GM21786 (cell line): ENCODE results near the gene CCNK.

Source experiments
- ATAC-seq: cut with Tn5 transposase; IDR thresholded peaks from one replicate; pipeline ENCODE4 v1.9.1; 2021; ENCODE audit not compliant: unreplicated experiment

Gene CCNK

DNA sequence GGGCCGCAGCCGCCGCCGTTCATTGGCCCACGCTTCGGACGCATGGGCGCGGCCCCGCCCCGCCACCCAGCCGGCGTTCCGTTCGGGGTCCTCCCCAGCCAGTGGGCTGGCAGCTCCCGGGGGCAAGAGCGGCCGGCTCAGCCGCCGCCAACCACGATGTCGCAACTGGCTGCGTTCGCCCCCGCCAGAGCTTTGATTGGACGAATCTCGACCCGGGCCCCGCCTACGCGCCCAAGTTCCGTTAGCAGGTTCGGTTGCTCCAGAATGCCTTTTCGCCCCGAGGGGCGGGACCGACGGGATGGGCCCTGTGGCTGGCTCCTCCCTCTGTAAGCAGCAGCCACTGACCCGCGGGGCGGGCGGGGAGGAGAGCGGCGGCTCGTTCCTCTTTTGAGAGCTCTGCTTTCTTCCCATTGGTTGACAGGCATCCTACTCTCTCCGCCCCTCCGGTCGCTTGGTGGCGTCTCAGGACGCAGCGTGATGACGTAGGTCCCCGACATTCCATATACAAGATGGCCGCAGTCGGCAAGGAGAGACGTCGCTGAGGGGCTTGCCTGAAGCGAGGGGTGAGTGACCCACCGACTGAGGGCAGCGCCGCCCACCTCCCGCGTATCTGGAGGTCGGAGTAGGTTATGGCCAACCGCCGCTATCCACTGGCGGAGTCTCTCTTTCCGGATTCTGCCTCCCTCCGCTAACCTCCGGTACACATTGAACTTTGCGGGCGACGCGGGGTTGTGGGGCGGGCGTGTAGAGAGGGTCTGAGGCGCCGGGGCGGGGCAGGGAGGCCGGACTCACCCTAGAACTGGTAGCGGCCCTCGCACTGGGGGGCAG lies at the start of gene CCNK:
CCNK (plus strand) TSS at position 493 of the 828 bp plus-strand sequence. CDS start 11,269 bp downstream, outside the sequence.
- peak; percentile 87 for ATAC-seq

DNA sequence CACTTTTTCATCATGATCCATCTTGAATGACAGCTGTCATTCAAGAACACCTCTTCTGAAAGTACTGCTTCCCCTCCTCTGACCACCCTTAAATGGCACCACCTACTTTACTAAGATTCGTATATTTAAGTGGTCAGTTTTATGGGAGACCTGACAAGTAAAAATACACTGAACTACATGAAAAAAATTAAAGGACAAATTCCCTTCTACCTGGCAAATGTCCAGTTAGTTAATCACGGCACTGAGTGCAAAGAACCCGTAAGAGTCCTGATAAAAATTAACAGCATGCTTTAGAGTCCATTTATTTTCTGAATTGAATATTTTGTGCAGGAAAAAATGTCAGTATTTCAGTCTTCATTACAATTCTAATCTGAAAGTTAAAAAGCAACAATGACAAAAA lies 49.2 kb upstream of the CCNK start:
- ATAC-seq: no peak

DNA sequence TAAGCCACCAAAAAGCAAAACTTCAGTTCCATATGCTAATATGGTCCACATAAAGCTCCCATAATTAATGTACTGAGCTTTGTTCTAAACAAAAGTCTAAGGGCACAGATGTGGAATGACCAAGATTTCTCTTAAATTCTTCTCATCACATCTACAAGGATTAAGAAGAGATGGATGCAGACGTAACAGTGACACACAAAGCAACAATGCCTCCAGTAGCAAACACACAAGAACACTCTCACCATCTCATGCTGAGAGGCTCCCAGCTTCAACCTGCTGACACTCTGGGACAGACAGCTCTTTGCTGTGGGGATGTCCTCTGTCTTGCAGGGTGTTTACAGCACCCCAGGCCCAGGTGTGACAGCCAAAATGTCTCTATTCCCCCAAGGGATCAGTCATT lies 48.7 kb upstream of the CCNK start:
- ATAC-seq: no peak

DNA sequence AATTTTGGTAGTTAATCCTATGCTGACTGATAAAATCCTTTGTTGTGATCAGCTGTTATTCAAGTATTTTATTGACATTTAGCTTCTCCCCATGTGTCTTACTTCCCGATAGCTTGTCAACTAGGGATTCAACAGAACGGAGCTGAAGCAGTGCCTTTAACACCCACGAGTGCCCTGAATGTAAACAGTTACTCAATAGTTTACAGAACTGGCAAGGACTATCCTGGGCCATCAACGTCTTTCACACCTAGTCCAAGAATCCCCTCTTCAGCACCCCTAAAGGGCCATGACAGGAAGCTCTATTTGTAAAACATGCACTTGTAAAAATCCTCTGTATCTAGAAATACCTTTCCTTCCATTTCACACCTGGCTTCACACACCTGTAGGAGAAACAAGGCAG lies 45.9 kb upstream of the CCNK start:
- no peak for ATAC-seq

DNA sequence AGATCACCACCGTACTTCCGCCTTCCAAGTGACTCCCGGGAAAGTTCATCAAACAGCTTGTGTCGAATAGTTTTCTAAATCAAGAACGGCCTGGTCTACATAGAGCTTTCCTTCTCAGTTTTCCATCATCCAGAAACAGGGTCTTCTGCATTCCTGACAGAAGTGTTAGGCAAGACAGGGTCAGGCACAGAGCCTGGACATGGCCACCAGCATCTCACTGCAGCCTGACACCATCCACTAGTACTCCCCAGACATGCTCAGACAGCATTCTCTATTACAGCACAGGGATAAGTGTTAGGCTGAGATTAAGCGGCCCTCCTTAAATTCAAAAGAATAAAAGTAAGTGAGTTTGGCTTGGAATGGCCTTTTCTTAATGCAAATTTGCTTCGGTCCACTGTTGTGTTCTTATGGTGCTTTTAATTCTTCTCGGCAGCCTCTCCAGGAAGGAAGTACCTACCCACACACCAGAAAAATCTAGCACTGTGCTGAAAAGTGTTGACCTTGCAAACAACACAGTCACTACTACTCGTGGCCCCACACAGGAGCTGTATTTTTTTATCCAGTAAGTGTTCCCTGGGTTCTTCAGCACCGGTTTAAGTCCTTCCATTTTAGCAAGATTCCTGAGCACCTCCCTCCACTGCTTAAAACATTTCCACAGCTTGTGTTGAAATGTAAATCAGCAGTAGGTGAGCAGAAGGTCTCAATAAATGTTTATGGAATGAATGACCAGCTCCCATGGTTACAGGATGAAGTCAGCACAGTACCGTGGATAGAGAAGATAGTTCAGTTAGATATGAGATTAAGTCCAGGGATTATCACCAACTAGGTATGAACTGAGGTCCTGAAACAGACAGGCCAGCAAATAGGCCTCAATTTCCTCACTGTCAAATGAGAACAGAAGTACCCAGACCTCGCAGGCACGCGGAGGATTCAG lies 44.7 kb upstream of the CCNK start:
- ATAC-seq: no peak

DNA sequence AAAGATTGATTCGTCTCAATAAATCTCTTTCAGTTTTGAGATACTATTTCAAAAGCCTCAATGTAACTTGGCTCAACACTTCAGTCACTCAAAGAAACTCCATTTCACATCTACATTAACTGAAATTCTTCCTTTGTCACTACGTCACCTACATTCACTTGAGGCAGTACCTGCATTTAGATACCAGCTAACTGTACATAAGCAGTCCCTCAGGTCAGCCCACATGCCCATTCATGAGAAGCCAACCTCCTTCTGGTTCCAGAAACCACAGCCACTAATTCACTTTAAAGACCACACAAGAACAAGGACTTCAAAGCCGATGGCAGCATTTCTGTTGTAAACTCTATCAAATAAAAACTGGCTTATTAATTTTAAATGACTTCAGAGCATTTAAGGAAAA lies 43.5 kb upstream of the CCNK start:
- ATAC-seq: no peak

DNA sequence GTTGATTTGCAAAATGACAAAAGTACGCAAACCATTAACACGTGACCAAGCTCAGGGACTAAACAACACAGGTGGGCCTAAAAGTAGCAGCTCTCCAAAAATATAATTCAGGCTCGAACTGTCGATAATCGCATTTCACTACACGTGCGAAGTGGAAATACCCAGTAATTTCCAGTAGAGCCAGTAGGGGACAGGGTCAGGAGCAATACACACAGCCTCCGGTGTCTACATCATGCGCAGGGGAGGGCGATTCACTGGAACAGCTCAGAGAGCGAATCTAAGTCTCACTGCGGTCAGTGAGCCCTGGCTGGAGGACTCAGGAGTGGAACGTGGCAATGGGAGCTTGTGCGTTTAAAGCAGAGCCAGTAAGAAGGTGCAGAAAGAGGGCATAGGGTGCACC lies 40.9 kb upstream of the CCNK start:
- ATAC-seq: no peak

DNA sequence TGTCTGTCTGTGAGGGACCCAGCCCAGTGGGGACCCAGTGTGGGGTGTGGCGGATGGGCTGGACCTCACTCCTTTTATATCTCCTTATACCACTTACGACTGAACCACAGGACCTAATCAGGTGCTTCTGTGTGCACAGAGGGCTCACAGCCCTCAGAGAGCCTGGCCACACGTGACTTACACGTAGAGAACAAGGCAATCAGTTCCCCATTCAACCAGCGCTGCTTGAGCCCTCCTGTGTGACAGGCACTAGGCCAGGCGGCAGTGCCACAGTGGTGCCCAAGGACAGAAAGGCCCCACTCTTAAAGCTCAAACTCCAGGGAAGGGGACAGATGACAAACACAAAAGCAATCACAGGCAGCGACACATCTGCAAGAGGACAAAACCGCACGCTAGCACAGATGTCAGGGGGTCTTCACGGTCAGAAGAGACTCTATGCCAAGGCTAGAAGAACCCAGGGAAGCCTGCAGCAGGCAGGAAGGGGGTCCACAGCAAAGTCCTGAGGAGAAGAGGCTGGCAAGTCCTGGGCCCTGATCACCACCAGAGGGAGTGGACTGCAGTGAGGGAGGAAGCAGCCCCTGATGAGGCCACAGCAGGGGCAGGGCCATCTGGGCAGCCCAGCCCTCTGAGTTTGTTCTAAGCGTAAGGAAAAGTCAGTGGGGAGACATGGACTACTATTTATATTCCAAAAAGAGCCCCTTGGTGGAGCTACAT lies 39.9 kb upstream of the CCNK start:
- no peak for ATAC-seq

DNA sequence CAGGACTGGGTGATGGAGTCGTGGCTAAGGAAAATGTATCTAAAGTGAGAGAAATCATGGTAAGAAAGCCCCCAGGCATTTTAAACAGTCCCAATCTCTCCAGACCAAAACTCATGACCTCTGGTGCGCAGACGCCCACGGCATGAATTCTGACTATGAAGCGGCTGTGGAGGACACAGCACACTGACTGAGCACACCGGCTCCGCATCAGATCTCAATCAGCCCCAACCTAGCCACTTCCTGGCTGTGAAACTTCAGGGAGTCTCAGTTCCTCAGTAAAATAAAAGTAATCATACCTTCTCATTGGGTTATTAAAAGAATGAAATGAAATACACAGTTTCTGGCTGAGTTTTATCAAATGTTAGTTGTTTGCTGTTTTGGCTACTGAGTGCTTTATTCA lies 39.3 kb upstream of the CCNK start:
- no peak for ATAC-seq

DNA sequence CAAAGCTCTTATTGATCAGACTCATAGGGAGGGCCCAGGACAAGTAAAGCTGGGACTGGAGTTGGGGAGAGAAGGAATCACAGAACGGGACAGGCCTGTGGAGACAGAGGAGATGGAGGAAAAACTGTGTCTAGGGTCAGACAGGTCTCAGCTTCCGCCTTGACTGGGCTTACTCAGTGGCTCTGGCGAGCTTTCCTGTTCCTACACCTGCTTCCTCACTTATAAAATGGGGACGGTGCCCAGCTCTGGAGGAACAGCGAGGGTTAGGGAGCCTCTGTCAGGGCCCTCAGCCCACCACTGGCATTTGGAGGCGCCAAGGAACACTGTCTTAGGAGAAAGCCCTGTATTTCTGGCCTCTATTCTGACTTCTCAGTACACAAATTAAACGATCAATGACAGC lies 35.3 kb upstream of the CCNK start:
- no peak for ATAC-seq

DNA sequence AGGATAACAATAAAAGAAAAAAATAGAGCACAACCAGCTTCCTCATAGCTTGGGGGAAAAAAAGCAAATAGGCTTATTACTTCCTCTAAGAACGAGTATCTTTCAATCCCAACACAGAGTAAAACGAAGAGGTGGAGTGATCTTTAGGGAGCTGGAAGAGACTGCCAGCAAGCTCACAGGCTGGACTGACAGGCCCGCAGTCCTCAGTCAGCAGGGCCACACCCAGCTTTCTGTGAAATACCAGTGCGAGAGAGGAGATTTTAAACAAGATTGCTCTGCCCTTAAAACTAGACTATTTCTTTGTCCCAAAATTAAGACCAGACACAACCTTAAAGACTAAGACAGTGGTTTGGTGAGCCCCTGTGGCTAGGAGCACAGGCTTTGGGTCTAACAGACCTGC lies 33.5 kb upstream of the CCNK start:
- ATAC-seq: no peak

DNA sequence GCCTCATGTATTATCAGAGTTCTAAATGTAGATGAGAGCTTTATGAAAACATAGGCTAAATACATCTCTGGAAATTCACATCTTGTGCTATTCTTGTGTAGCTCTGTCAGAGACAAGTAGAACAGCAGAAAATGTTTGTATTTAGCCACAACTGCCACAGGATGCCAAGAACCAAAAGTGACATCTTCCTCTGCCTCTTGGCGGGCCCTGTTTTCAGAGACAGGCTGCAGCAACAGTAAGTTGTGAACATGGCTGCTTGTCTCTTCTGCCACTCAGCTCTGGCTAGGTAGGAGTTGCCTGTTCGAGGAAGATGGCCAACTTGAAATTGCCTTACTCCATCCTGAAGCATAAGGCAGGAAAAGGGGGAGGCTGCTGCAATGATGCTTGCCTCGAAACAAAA lies 30.9 kb upstream of the CCNK start:
- ATAC-seq: no peak

DNA sequence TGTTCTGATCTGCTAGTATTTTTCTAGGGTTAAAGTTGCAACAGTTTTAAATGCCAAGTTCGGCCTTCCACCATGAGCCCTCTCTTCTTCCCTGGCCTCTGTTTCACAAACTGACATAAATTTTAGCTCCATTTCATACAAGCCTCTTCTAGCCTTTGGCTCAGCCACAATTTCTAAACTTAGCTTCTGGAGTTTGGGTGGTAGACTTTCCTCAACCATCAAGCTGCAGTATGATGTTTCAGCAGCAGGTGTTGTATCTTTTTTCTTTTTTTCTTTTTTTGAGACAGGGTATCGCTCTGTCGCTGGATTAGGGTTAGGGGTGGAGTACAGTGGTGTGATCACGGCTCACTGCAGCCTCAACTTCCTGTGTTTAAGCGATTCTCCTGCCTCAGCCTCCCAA lies 30.0 kb upstream of the CCNK start:
- no peak for ATAC-seq

DNA sequence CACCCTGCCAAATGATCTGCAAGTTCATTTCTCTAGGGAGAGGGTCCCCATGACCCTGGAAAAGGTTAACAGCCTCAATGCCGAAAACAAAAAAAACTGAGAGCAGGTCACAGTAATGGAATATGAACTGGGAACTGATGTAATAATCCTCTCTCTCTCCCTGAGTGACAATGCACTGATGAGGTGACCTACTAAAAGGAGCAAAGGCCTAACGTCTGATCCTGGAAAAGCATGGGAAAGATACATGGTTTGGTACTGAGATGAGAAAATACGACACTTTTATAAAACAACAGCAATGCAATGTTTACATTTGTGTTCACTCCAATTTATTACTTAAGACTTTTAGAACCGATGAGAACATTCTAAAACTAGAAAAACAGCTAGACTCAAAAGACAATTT lies 28.2 kb upstream of the CCNK start:
- ATAC-seq: no peak

DNA sequence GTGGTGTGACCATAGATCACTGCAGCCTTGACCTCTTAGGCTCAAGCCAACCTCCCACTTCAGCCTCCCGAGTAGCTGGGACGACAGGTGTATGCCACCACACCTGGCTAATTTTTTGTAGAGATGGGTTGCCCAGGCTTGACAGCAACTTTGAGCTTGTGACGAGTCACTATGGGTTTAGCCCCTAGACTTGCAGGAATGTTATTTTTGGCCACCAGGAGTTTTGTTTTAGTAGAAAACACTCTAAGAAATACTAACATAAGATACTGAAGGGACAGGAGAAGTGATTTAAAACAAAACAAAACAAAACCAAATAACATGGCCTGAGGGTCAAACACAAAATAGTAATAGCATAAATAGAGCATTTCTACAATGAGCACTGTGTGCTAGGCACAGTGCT lies 27.0 kb upstream of the CCNK start:
- no peak for ATAC-seq

DNA sequence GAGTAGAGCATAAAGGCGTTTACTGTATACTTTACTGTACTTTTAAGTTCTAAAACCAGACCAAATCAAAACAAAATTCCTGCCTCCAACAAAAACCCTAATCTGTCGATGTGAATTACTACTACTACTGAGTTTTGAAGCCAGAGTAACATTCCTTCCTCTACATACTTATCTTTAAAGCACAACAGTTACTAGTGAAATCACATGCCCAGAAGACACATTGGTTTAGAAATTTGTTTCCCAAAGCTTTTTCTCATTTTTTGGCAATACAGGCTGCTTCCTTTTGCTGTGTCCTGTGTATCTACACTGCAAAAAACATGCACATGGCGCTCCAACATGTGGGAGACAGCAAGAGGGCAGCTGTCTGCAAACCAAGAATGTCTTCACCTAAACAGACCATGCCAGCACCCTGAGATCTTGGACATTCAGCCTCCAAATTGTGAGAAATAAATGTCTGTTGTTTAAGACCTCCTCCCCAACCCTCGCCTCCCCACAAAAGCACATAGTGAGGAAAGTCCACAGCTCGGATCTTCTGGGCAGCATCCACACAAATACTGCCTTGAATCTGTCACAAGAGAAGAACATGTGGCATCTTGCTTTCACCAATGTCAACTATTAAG lies 21.6 kb upstream of the CCNK start:
- no peak for ATAC-seq

DNA sequence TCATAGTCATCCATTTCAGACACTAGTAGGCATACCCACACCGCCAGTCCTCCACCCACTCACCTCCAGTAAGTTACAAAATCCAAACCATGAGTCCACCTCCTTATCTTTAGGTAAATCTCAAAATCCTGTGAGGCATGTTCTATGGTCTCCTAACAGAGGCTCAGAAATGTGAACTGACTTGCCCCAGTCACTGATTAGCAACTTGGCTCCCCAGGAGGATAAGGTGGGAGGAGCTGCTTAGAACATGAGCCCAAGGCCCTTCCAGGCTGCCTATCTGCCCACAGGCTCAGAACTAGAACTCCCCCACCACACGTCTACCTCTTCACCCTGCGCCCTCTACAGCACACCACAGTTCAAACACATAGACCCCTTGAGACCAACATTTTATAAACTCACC lies 20.4 kb upstream of the CCNK start:
- no peak for ATAC-seq

DNA sequence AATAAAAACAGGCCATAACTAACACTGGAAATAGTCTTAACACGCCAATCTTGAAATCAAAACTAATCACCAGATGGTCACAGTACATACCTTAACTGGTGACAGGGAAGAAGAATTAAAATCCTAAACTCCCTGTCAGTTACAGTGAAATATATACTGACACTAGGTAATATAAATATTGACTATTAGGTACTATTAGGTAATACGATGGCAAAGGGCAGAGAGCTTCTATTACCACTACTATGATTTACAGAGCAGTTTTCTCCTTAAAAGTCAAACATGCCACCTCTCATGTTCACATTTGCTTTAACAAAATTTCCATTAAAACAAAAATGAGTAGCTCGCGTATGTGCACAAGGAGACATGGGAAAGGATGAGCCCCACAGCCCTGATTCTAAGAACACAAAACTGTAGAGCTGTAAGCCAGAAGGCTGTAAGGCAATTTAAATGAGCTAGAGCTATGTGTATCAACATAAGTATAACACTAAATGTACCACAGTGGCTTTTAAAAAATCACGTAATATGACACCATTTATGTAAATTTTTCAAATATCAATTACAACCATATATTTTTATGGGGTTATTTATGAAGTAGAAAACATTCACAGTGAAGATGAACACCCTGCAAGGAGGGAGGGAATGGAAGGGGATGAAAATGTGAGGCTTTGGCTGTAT lies 19.7 kb upstream of the CCNK start:
- ATAC-seq: no peak

DNA sequence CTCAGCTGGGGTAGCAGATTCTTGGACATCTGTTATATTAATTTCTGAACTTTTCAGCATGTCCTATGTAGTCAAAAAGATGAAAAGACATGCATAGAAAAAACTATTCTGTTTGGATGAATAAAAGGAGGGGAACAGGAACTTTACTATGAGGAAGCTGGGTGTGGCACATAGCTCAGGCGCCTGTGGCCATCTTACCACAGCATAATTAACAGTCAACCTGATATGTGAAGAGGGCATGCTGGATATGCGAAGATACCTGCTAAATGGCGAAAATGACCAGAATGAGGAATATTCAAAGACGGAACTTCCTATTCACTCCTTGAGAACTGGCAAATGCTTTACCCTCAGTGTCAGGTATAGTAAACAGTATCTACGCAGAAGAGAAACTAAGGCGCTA lies 19.0 kb upstream of the CCNK start:
- no peak for ATAC-seq

DNA sequence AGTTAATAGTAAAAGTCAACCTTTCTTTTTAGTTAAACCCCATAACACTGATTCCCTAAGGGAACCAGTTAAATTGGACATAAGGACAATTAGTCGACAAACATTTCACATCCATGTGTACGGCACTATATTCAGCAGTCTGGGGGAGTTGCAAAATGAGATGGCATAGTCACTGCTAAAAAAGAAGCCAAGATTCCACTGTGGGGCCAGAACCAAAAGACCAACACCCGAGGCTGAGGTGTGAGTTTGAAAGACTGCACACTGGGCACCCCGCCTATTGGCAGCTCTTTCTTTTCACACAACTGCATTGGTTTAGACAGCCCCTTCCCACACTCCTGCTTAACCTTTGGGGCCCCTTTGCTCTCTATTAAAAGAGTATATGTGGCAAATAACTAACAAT lies 17.2 kb upstream of the CCNK start:
- no peak for ATAC-seq

DNA sequence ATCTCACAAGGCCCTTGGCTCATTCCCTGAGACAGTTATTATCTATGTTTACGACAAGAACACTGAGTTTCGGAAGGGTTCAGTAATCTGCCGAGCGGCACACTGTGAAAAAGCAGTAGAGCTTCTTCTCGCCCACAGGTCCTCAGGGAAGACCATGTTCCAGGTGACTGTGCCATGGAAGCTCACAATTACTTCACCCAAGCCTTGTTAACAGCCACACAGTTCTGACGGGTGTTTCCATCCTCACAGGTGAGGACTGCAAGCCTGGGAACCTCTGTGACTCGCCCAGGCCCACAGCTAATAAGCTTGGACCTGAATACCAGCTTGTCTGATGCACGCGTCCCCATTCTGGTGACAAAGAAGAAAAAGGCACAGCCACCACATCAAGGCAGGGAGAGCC lies 15.9 kb upstream of the CCNK start:
- no peak for ATAC-seq
